Psoas muscle (tissue), 8 donors: ENCODE results near the gene NKAIN1. TPM values are rescaled to one million over a fixed set of nuclear protein-coding genes. Genes with fewer than 3 reads are reported as not detected.

ENCODE experiments used
- ATAC-seq, 4 donors: fragments of 200-7000 bp; cut with Tn5 transposase; one replicate each; pipeline ENCODE4 v1.9.1; 2020; ENCODE audit warnings: moderate library complexity in 3 of 4, mild to moderate bottlenecking in 2 of 4
- DNase-seq, 2 donors: peaks; one replicate each; pipeline ENCODE4 v3.0.0-alpha.2; 2020
- H3K27ac ChIP-seq: fragments of 200-600 bp; one replicate; pipeline ENCODE4 v1.8.0; 2022
- H3K27me3 ChIP-seq, 3 donors: fragments of 200-600 bp in 1 of 3; one replicate each; pipeline versions ENCODE4 v1.6.1 to v1.8.0; 2013 to 2022; ENCODE audit warnings: low read length in 2 of 3, mild to moderate bottlenecking in 2 of 3, moderate library complexity in 1 of 3; ENCODE audit not compliant: insufficient read depth in 3 of 3
- H3K36me3 ChIP-seq, 2 donors: fragments of 200-600 bp in 1 of 2; one replicate each; pipeline versions ENCODE4 v1.6.1 to v1.8.0; 2013 to 2022; ENCODE audit warnings: low read depth in 1 of 2, mild to moderate bottlenecking in 1 of 2, moderate library complexity in 1 of 2; ENCODE audit not compliant: insufficient read depth in 1 of 2
- H3K4me1 ChIP-seq: fragments of 200-600 bp; one replicate; pipeline ENCODE4 v1.8.0; 2022
- H3K4me3 ChIP-seq: fragments of 200-600 bp; one replicate; pipeline ENCODE4 v1.8.0; 2022; ENCODE audit warnings: mild to moderate bottlenecking
- H3K9me3 ChIP-seq: fragments of 200-600 bp; one replicate; pipeline ENCODE4 v1.8.0; 2022
- CTCF ChIP-seq: fragments of 200-600 bp; IDR thresholded peaks from one replicate; pipeline ENCODE4 v1.8.0; 2022; ENCODE audit warnings: antibody characterized with exemption
- WGBS, 3 donors: extraction: QIAGEN DNeasy Blood & Tissue Kit; methylation state at CpG; one replicate each; pipeline versions ENCODE4 v1.1.6 to v1.1.7; 2013; 5-methylcytosine and 5-hydroxymethylcytosine counted together
- intact Hi-C, 2 donors: fragments of 100-400 bp; cut with DNase I; formaldehyde crosslinking; loops; one replicate each; pipeline versions ENCODE4 v1.11.0 to v1.14.2; 2022
- polyA plus RNA-seq, 3 donors: library from polyadenylated mRNA; stranded (reverse); fragments of 200-250 nt; gene quantifications; one replicate each; pipeline ENCODE4 v1.2.3, GENCODE V29; 2013
- total RNA-seq, 4 donors: library from RNA; stranded (reverse); fragmentation: NEBNext Ultra II Directional in 2 of 4; extraction: Animal tissue kit (Norgen Biotek cat#: 25700) in 2 of 4; gene quantifications; one replicate each; pipeline versions ENCODE4 v1.2.1 to v1.2.4, GENCODE V29; 2021 to 2023
- donor health status: healthy with polysubstance abuse.
- donor health status: DM: no; HTN: no; CAD: no; lungs with moderate emphysema.
- donor health status: Bipolar disorder and iron deficiency.
- donor health status: healthy.
- donor health status: DM: yes; HTN: yes; CAD: no.
- donor health status: DM: no; HTN: no; CAD: no.
- donor health status: DM: no; HTN: no; CAD: no.
- donor health status: DM: yes; HTN: yes; CAD: no.

Gene NKAIN1
- total and polyA plus RNA-seq, 7 donors: 3.3 to 11.9 (median 5.3) TPM

- 90 to 93% (median 90%) methylated on average over 4 of the region's 4 CpGs for WGBS, 3 donors
- H3K4me3 ChIP-seq: no peak overlapping the region
- ATAC-seq: no peak
- no peak for TF ChIP-seq CTCF
- no peaks in the 10 kb centered on the region for H3K36me3 ChIP-seq
- peaks cover 9% of the 10 kb centered on the region for H3K4me1 ChIP-seq
- intact Hi-C loops: no loop called here
- H3K9me3 ChIP-seq: no peaks in the 10 kb centered on the region
- no peak for DNase-seq
- no peak overlapping the region for H3K27ac ChIP-seq
- H3K27me3 ChIP-seq: no peaks in the 10 kb centered on the region
Measured at GRCh38 chr1:31248276-31248675, 8.6 kb upstream of the NKAIN1 start.

GRCh38 chr1:31244326-31244725, 4.6 kb upstream of the NKAIN1 start:
- no peaks in the 10 kb centered on the region for H3K36me3 ChIP-seq
- no peak overlapping the region for H3K4me3 ChIP-seq
- H3K4me1 ChIP-seq: peaks cover 12% of the 10 kb centered on the region
- DNase-seq: no peak
- WGBS, 3 donors: 65 to 83% (median 70%) methylated on average over 4 of the region's 4 CpGs
- H3K27me3 ChIP-seq: no peaks in the 10 kb centered on the region
- intact Hi-C loops: no loop called here
- H3K27ac ChIP-seq: peak overlapping the region; percentile 19
- no peak for TF ChIP-seq CTCF
- peak in 2 of 4 donors; percentile 6 to 38 for ATAC-seq
- no peaks in the 10 kb centered on the region for H3K9me3 ChIP-seq

- Histone ChIP-seq H3K9me3 (no peaks in the 10 kb centered on the region), H3K36me3 (no peaks in the 10 kb centered on the region), H3K27ac (peak overlapping the region; percentile 19), H3K4me1 (peaks cover 12% of the 10 kb centered on the region), H3K27me3 (peaks cover 0 to 2% (median 0%) of the 10 kb centered on the region in 3 donors), H3K4me3 (no peak overlapping the region)
- DNase-seq (no peak), ATAC-seq (peak in 3 of 4 donors; percentile 17 to 64 (median 53))
- 38 to 49% (median 39%) methylated on average over 10 of the region's 10 CpGs for WGBS, 3 donors
- intact Hi-C loops: no loop called here
- TF ChIP-seq CTCF: no peak
Measured at GRCh38 chr1:31243501-31244286, 4.0 kb upstream of the NKAIN1 start.

- H3K36me3 ChIP-seq: no peaks in the 10 kb centered on the region
- no peak overlapping the region for H3K4me3 ChIP-seq
- ATAC-seq (no peak), DNase-seq (no peak)
- H3K27ac ChIP-seq: no peak overlapping the region
- peaks cover 0 to 8% (median 0%) of the 10 kb centered on the region in 3 donors for H3K27me3 ChIP-seq
- 74 to 77% (median 75%) methylated on average over 8 of the region's 8 CpGs for WGBS, 3 donors
- no peak for TF ChIP-seq CTCF
- intact Hi-C loops: no loop called here
- H3K9me3 ChIP-seq: no peaks in the 10 kb centered on the region
- peaks cover 12% of the 10 kb centered on the region for H3K4me1 ChIP-seq
Measured at GRCh38 chr1:31241321-31241720, 1.6 kb upstream of the NKAIN1 start.
